Endometrial microvascular endothelial cells (primary cell): ENCODE measurements around the gene RHOBTB3. TPM values are rescaled to one million over a fixed set of nuclear protein-coding genes. Genes with fewer than 3 reads are reported as not detected.
"Not testable (repeated sequence)": the region's sequence is repeated elsewhere in the genome, so short reads cannot be mapped to it uniquely, and the experiment has no call there.

ENCODE experiments used
- in situ Hi-C: cut with HindIII; loops from 2 replicates; pipeline ENCODE4 v1.10.0; 2017; ENCODE audit warnings: low sequenced_read_pairs, low pct_unique_long_range_greater_than_20kb; ENCODE audit errors: inconsistent ontology term
- total RNA-seq: library from RNA; depleted of rRNA; stranded (reverse); fragments of >200 nt; gene quantifications from one replicate; pipeline ENCODE4 v1.2.3, GENCODE V29; 2015; ENCODE audit errors: inconsistent ontology term

RHOBTB3 gene
- total RNA-seq, 1 donor from 2014 or later: 92.9 TPM

- in situ Hi-C loops: no loop called here
Observed at GRCh38 chr5:95712347-95712958, 18.7 kb upstream of the RHOBTB3 start.

DNA sequence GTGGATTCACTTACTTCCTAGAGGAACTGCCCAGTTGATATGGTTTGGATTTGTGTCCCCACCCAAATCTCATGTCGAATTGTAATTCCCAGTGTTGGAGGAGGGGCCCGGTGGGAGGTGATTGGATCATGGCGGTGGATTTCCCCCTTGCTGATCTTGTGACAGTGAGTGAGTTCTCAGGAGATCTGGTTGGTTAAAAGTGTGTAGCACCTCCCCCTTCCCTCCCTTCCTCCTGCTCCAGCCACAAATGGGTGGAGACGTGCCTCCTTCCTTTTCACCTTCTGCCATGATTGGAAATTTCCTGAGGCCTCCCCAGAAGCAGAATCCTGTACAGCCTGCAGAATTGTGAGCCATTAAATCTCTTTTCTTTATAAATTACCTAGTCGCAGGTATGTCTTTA lies 17.9 kb upstream of the RHOBTB3 start:
- in situ Hi-C loops: not testable (repeated sequence)

GRCh38 chr5:95713960-95714710 lies 17.0 kb upstream of the RHOBTB3 start:
- in situ Hi-C loops: no loop called here

- in situ Hi-C loops: no loop called here
Observed at GRCh38 chr5:95715799-95716461, 15.2 kb upstream of the RHOBTB3 start.

DNA sequence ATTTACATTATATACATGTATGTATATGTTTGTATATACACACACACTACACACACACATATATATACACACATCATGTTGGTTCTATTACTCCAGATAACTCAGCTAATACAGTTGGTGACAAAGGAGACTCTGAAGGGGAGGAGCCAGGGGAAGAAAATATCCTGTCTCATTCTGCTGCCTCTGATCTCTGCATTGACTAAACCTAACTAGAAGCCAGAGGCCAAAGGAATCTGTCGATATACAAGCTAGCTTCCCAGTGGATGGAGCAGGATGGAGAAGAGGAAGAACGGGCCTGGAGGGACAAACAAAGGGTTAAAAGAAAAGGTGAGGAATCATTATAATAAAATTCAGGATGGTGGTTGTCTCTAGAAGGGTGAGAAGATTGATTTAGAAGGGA lies 13.7 kb upstream of the RHOBTB3 start:
- in situ Hi-C loops: no loop called here

- in situ Hi-C loops: no loop called here
Observed at GRCh38 chr5:95718203-95718602, 12.9 kb upstream of the RHOBTB3 start.

GRCh38 chr5:95718738-95719137 lies 12.4 kb upstream of the RHOBTB3 start:
- in situ Hi-C loops: no loop called here

GRCh38 chr5:95720094-95720786 lies 10.9 kb upstream of the RHOBTB3 start:
- in situ Hi-C loops: loop anchor here (10.0 kb wide), 1 partner anchor 55 kb away; no protein-coding TSS in a partner anchor

DNA sequence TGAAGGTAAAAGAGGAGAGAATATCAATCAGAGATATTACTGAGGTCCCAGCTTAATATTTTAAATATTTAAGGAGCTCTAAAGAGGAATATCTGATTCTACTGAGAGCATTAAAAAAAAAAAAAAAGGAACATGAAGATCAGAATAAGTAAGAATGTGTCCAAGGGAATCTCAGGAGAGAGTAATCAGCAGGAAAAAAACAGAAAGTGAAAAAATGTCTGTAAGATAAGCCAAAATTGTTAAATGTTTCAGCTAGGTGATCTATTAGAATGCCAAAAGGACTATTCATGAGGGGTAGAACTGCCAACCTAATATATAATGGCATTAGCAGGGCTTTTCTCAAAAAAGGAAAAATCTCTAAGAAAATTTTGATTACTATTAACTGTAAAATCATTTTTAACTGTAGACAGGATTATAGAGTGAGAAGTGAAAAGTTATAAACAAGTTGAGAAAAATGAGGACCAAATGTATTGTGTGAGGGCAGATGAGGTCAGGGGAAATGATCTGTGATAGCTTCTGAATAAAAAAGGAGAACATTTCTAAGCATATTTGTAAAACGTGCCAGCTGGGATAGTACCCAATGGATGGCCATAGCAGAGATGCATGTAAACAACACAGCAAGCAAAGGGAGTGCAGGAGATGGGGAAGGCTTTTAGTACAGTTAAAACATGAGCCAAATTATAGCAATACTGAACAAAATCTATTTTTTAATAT lies 9.4 kb upstream of the RHOBTB3 start:
- in situ Hi-C loops: loop anchor here (10.0 kb wide), 1 partner anchor 57 kb away; no protein-coding TSS in a partner anchor

- in situ Hi-C loops: loop anchor here (10.0 kb wide), 1 partner anchor 59 kb away; no protein-coding TSS in a partner anchor
Observed at GRCh38 chr5:95723632-95724369, 7.3 kb upstream of the RHOBTB3 start.

GRCh38 chr5:95725071-95725820 lies 5.9 kb upstream of the RHOBTB3 start:
- in situ Hi-C loops: loop anchor here (10.0 kb wide), 1 partner anchor 60 kb away; no protein-coding TSS in a partner anchor

DNA sequence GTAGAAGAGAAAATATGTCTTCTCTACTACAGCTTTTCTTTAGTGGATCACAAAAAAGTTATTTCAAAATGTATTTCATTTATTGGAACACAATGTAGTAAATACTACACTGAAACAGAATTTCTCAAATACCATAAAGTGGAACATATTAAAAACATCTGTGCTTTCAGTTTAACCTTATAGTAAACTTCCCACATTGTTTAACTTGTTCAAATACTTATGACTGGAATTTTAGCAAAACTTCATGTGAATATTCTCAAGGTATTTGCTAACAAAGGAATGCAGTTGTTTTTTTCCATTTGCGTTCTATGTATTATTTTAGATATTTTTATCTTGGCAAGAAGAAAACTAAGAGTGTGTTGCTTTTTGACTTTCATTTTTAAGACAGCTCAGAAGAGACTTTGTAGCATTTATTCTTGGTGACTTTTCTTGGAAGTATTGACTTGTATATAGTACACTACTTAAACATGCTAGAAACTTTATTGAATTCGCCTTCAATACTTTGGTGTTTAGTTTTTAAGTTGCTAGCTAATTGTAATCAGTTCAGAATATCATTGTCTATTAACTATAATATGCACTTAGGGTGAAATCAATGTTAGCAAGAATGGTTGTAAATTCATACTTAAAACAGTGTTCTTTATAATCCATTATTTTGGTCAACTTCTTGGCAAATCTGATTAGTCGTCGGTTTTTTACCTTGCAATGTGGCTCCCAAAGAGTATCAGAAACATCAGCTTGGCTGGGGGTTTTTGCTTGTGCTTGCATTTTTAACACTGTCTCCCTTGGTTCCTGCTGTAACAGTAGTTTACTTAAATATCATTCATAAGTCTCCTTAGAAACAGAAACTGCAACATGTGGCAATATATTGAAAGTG lies 5.0 kb upstream of the RHOBTB3 start:
- in situ Hi-C loops: loop anchor here (10.0 kb wide), 1 partner anchor 61 kb away; no protein-coding TSS in a partner anchor

GRCh38 chr5:95726811-95727763 lies 4.0 kb upstream of the RHOBTB3 start:
- in situ Hi-C loops: loop anchor here (10.0 kb wide), 1 partner anchor 62 kb away; no protein-coding TSS in a partner anchor

GRCh38 chr5:95727764-95728191 lies 3.4 kb upstream of the RHOBTB3 start:
- in situ Hi-C loops: loop anchor here (10.0 kb wide), 1 partner anchor 63 kb away; no protein-coding TSS in a partner anchor

GRCh38 chr5:95728494-95729114 lies 2.5 kb upstream of the RHOBTB3 start:
- in situ Hi-C loops: loop anchor here (10.0 kb wide), 1 partner anchor 64 kb away; no protein-coding TSS in a partner anchor
